Upper lobe of right lung (tissue), 1 donor: ENCODE results near the gene HMGB4. TPM values are rescaled to one million over a fixed set of nuclear protein-coding genes. Genes with fewer than 3 reads are reported as not detected.

Experiments
- ATAC-seq: fragments of 200-7000 bp; cut with Tn5 transposase; one replicate; pipeline ENCODE4 v1.9.1; 2020; ENCODE audit warnings: mild to moderate bottlenecking, moderate library complexity
- DNase-seq: peaks from one replicate; pipeline ENCODE4 v3.0.0-alpha.2; 2020
- H3K27ac ChIP-seq: fragments of 200-600 bp; one replicate; pipeline ENCODE4 v1.8.0; 2022
- H3K27me3 ChIP-seq: fragments of 200-600 bp; one replicate; pipeline ENCODE4 v1.8.0; 2022; ENCODE audit warnings: mild to moderate bottlenecking
- H3K36me3 ChIP-seq: fragments of 200-600 bp; one replicate; pipeline ENCODE4 v1.8.0; 2022
- H3K4me1 ChIP-seq: fragments of 200-600 bp; one replicate; pipeline ENCODE4 v1.8.0; 2022
- H3K4me3 ChIP-seq: fragments of 200-600 bp; one replicate; pipeline ENCODE4 v1.8.0; 2022; ENCODE audit warnings: mild to moderate bottlenecking
- H3K9me3 ChIP-seq: fragments of 200-600 bp; one replicate; pipeline ENCODE4 v1.8.0; 2022
- CTCF ChIP-seq: fragments of 200-600 bp; IDR thresholded peaks from one replicate; pipeline ENCODE4 v1.8.0; 2022; ENCODE audit warnings: antibody characterized with exemption
- intact Hi-C: fragments of 100-400 bp; cut with DNase I; formaldehyde crosslinking; loops from one replicate; pipeline ENCODE4 v1.11.0; 2022
- total RNA-seq: library from RNA; stranded (reverse); fragmentation: NEBNext Ultra II Directional; extraction: Animal tissue kit (Norgen Biotek cat#: 25700); gene quantifications from one replicate; pipeline ENCODE4 v1.2.1, GENCODE V29; 2021
- donor health status: DM: no; HTN: yes; CAD: no; lungs with severe emphysema.

HMGB4 gene
- total RNA-seq, 1 donor from 2014 or later: not detected

GRCh38 chr1:33846861-33847260 is 17.0 kb upstream of the HMGB4 start:
- no peak for ATAC-seq
- Histone ChIP-seq H3K9me3 (no peaks in the 10 kb centered on the region), H3K36me3 (no peaks in the 10 kb centered on the region), H3K27ac (no peak overlapping the region), H3K4me3 (no peak overlapping the region), H3K4me1 (no peaks in the 10 kb centered on the region), H3K27me3 (no peaks in the 10 kb centered on the region)
- no peak for TF ChIP-seq CTCF
- intact Hi-C loops: no loop called here
- DNase-seq: no peak

GRCh38 chr1:33848205-33848937 is 15.5 kb upstream of the HMGB4 start:
- Histone ChIP-seq H3K9me3 (no peaks in the 10 kb centered on the region), H3K27me3 (no peaks in the 10 kb centered on the region), H3K27ac (no peak overlapping the region), H3K36me3 (no peaks in the 10 kb centered on the region), H3K4me1 (no peaks in the 10 kb centered on the region), H3K4me3 (no peak overlapping the region)
- intact Hi-C loops: no loop called here
- no peak for TF ChIP-seq CTCF
- DNase-seq (no peak), ATAC-seq (no peak)

- Histone ChIP-seq H3K9me3 (no peaks in the 10 kb centered on the region), H3K27ac (no peak overlapping the region), H3K4me3 (no peak overlapping the region), H3K27me3 (no peaks in the 10 kb centered on the region), H3K4me1 (no peaks in the 10 kb centered on the region), H3K36me3 (no peaks in the 10 kb centered on the region)
- intact Hi-C loops: no loop called here
- DNase-seq: no peak
- TF ChIP-seq CTCF: no peak
- no peak for ATAC-seq
Measured at GRCh38 chr1:33849211-33849610, 14.7 kb upstream of the HMGB4 start.

- DNase-seq (no peak), ATAC-seq (no peak)
- no peak for TF ChIP-seq CTCF
- H3K9me3 ChIP-seq: no peaks in the 10 kb centered on the region
- H3K4me1 ChIP-seq: no peaks in the 10 kb centered on the region
- H3K36me3 ChIP-seq: no peaks in the 10 kb centered on the region
- no peaks in the 10 kb centered on the region for H3K27me3 ChIP-seq
- no peak overlapping the region for H3K4me3 ChIP-seq
- H3K27ac ChIP-seq: no peak overlapping the region
- intact Hi-C loops: no loop called here
Measured at GRCh38 chr1:33850481-33850880, 13.4 kb upstream of the HMGB4 start.

GRCh38 chr1:33852711-33853110 is 11.2 kb upstream of the HMGB4 start:
- DNase-seq (no peak), ATAC-seq (no peak)
- no peak overlapping the region for H3K4me3 ChIP-seq
- no peaks in the 10 kb centered on the region for H3K4me1 ChIP-seq
- no peak overlapping the region for H3K27ac ChIP-seq
- no peaks in the 10 kb centered on the region for H3K9me3 ChIP-seq
- H3K36me3 ChIP-seq: no peaks in the 10 kb centered on the region
- intact Hi-C loops: no loop called here
- no peaks in the 10 kb centered on the region for H3K27me3 ChIP-seq
- no peak for TF ChIP-seq CTCF

- DNase-seq (no peak), ATAC-seq (no peak)
- Histone ChIP-seq H3K4me3 (no peak overlapping the region), H3K27me3 (no peaks in the 10 kb centered on the region), H3K36me3 (no peaks in the 10 kb centered on the region), H3K27ac (no peak overlapping the region), H3K4me1 (no peaks in the 10 kb centered on the region), H3K9me3 (no peaks in the 10 kb centered on the region)
- TF ChIP-seq CTCF: no peak
- intact Hi-C loops: no loop called here
Measured at GRCh38 chr1:33853431-33853830, 10.4 kb upstream of the HMGB4 start.
